ENCODE results near the gene DEPDC7. TPM values are rescaled to one million over a fixed set of nuclear protein-coding genes. Genes with fewer than 3 reads are reported as not detected.
"Not testable (repeated sequence)": the region's sequence is repeated elsewhere in the genome, so short reads cannot be mapped to it uniquely, and the experiment has no call there.

Gene DEPDC7
- total and polyA plus RNA-seq, 12 donors = 0.32 to 3.6 (median 0.67) TPM; not detected in 1

GRCh38 chr11:33027233-33027632 lies 11.6 kb downstream of the DEPDC7 start:
- 81 to 88% (median 83%) methylated on average over 2 of the region's 2 CpGs for WGBS, 4 donors
- H3K9me3 ChIP-seq (replicated peaks in 1 of 3) = no peaks in the 10 kb centered on the region

GRCh38 chr11:33027846-33028536 lies 12.3 kb downstream of the DEPDC7 start:
- Histone ChIP-seq H3K27ac (no peak overlapping the region), H3K27me3 (no peaks in the 10 kb centered on the region), H3K4me1 (replicated peaks in 1 of 2) (no peaks in the 10 kb centered on the region), H3K4me3 (no peak overlapping the region), H3K36me3 (replicated peaks in 1 of 2) (no peaks in the 10 kb centered on the region), H3K9me3 (replicated peaks in 1 of 3) (no peaks in the 10 kb centered on the region)
- 59 to 66% (median 62%) methylated on average over 4 of the region's 4 CpGs for WGBS, 4 donors
- intact Hi-C loops (cut with DNase I) = no loop called here
- TF ChIP-seq CTCF (IDR thresholded peaks at IDR 0.05) = no peak
- DNase-seq = no peak

More at GRCh38 chr11:33027233-33027632, 11.6 kb downstream of the DEPDC7 start:
- Histone ChIP-seq H3K27ac (no peak overlapping the region), H3K27me3 (no peaks in the 10 kb centered on the region), H3K4me3 (no peak overlapping the region), H3K36me3 (replicated peaks in 1 of 2) (no peaks in the 10 kb centered on the region), H3K4me1 (replicated peaks in 1 of 2) (no peaks in the 10 kb centered on the region)
- intact Hi-C loops (cut with DNase I) = no loop called here
- no peak for DNase-seq
- TF ChIP-seq POLR2A (IDR thresholded peaks at IDR 0.05) (no peak), CTCF (IDR thresholded peaks at IDR 0.05) (no peak)

- DNase-seq = no peak
- WGBS, 4 donors = 71 to 85% (median 75%) methylated on average over 2 of the region's 2 CpGs
- intact Hi-C loops (cut with DNase I) = no loop called here
- TF ChIP-seq POLR2A (IDR thresholded peaks at IDR 0.05) = no peak
- TF ChIP-seq CTCF (IDR thresholded peaks at IDR 0.05) = no peak
- no peak overlapping the region for H3K27ac ChIP-seq
- H3K9me3 ChIP-seq (replicated peaks in 1 of 3) = no peaks in the 10 kb centered on the region
- H3K36me3 ChIP-seq (replicated peaks in 1 of 2) = no peaks in the 10 kb centered on the region
- no peaks in the 10 kb centered on the region for H3K4me1 ChIP-seq (replicated peaks in 1 of 2)
- H3K4me3 ChIP-seq = no peak overlapping the region
- no peaks in the 10 kb centered on the region for H3K27me3 ChIP-seq
Measured at GRCh38 chr11:33028537-33028914, 12.8 kb downstream of the DEPDC7 start.

- H3K27ac ChIP-seq; H3K9me3 ChIP-seq (replicated peaks in 1 of 3); H3K27me3 ChIP-seq; DNase-seq; intact Hi-C loops (cut with DNase I); H3K4me3 ChIP-seq; H3K4me1 ChIP-seq (replicated peaks in 1 of 2); H3K36me3 ChIP-seq (replicated peaks in 1 of 2): not testable (repeated sequence)
- WGBS, 4 donors = 84 to 93% (median 88%) methylated on average over 6 of the region's 6 CpGs
Measured at GRCh38 chr11:33029218-33029617, 13.5 kb downstream of the DEPDC7 start.

- no peak overlapping the region for H3K4me3 ChIP-seq
- no peak for TF ChIP-seq POLR2A (IDR thresholded peaks at IDR 0.05)
- H3K27ac ChIP-seq = no peak overlapping the region
- no peaks in the 10 kb centered on the region for H3K27me3 ChIP-seq
- 46 to 64% (median 55%) methylated on average over 4 of the region's 4 CpGs for WGBS, 4 donors
- no peak for DNase-seq
- no peaks in the 10 kb centered on the region for H3K9me3 ChIP-seq (replicated peaks in 1 of 3)
- no peaks in the 10 kb centered on the region for H3K4me1 ChIP-seq (replicated peaks in 1 of 2)
- H3K36me3 ChIP-seq (replicated peaks in 1 of 2) = no peaks in the 10 kb centered on the region
- intact Hi-C loops (cut with DNase I) = no loop called here
Measured at GRCh38 chr11:33033493-33033892, 17.8 kb downstream of the DEPDC7 start.
